ENCODE data around the gene LPAR5. TPM values are rescaled to one million over a fixed set of nuclear protein-coding genes. Genes with fewer than 3 reads are reported as not detected.
A peak's percentile ranks its signal among the peaks of the same experiment; 100 is the strongest.

Gene LPAR5
- total RNA-seq, 4 donors from 2014 or later, result 27.9 to 50.1 (median 30.2) TPM

DNA sequence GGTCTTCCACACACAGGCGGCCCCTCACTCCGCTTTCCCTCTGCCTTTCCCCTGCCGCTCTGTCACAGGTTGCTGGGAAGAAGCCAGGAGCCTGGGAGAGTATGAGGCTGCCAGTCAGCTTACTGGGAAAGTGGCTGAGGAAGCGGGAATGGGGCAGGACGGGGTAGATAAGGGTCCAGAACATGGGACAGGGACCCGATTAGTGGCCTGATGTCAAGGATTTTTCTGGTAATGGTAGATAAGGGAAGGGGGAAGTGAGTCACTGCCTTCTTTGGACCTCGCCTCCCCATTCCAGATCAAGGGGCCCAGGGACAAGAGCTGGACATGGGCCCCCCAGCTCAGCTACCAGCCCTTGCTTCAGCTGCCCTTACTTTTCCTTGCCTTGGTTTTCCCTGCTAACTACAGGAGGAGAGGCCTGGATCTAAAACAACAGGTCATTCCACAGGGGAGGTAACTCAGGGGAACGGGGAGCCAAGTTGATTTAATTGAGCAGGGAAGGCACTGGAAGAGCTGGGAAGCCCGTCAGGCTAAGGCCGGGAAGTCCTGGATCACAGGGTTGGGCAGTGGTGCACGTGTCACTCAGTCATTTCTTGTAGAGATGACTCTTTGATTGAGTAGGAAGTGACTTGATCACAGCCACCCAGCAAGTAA lies 3.5 kb upstream of the LPAR5 start:
- Histone ChIP-seq H3K4me3 (no peak overlapping the region), H3K9me3 (no peaks in the 10 kb centered on the region), H3K27ac (no peak overlapping the region), H3K27me3 (no peaks in the 10 kb centered on the region), H3K36me3 (no peaks in the 10 kb centered on the region), H3K4me1 (peaks cover 0 to 21% (median 16%) of the 10 kb centered on the region in 4 donors)
- TF ChIP-seq POLR2A (IDR thresholded peaks at IDR 0.05), result no peak
- no peak for TF ChIP-seq POLR2AphosphoS5 (IDR thresholded peaks at IDR 0.05)
- TF ChIP-seq, protein P1, sequence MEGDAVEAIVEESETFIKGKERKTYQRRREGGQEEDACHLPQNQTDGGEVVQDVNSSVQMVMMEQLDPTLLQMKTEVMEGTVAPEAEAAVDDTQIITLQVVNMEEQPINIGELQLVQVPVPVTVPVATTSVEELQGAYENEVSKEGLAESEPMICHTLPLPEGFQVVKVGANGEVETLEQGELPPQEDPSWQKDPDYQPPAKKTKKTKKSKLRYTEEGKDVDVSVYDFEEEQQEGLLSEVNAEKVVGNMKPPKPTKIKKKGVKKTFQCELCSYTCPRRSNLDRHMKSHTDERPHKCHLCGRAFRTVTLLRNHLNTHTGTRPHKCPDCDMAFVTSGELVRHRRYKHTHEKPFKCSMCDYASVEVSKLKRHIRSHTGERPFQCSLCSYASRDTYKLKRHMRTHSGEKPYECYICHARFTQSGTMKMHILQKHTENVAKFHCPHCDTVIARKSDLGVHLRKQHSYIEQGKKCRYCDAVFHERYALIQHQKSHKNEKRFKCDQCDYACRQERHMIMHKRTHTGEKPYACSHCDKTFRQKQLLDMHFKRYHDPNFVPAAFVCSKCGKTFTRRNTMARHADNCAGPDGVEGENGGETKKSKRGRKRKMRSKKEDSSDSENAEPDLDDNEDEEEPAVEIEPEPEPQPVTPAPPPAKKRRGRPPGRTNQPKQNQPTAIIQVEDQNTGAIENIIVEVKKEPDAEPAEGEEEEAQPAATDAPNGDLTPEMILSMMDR (IDR thresholded peaks at IDR 0.05), result no peak
- TF ChIP-seq EP300 (IDR thresholded peaks at IDR 0.05; ENCODE audit: low read depth), result no peak
- DNase-seq, result no peak
- WGBS, 2 donors (ENCODE audit: low coverage in 1 of 2), result 82 to 87% methylated on average over 3 to 11 of the region's 11 CpGs
- in situ Hi-C loops (cut with MboI; ENCODE audit: low pct_ligation_motif_present in 1 of 4, low pct_unique_long_range_greater_than_20kb in 1 of 4, low sequenced_read_pairs in 3 of 4) (no loop called here), intact Hi-C loops (cut with DNase I; ENCODE audit: low total_unique reads) (no loop called here)

DNA sequence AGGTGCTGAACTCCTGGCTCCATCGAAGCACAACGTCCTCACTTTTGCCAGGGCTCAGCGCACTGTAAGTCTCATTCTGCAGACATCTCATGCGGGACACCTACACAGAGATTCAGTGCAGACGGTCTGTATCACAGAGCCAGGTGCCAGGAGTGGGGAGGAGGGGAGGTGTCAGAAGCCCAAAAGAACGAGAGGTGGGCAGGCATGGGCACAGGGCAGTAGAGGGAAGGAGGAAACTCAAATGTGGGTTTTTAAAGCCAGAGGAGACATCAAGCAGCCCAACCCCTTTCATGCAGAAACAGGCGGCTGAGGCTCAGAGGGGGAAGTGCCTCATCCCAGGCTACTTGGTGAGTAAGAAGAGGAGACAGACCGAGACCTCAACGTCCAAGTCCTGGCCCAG lies 2.5 kb upstream of the LPAR5 start:
- WGBS, 2 donors (ENCODE audit: low coverage in 1 of 2), result 74% methylated on average over 9 of the region's 9 CpGs; no CpG with 5 or more reads in 1 of the 2 donors
- TF ChIP-seq EP300 (IDR thresholded peaks at IDR 0.05; ENCODE audit: low read depth), result no peak
- no peak for TF ChIP-seq POLR2AphosphoS5 (IDR thresholded peaks at IDR 0.05)
- TF ChIP-seq, protein P1 (IDR thresholded peaks at IDR 0.05), result no peak
- no peak for TF ChIP-seq POLR2A (IDR thresholded peaks at IDR 0.05)
- Histone ChIP-seq H3K4me3 (no peak overlapping the region), H3K27ac (peak overlapping the region in 1 of 4 donors; percentile 15), H3K27me3 (no peaks in the 10 kb centered on the region), H3K4me1 (peaks cover 0 to 26% (median 19%) of the 10 kb centered on the region in 4 donors), H3K36me3 (no peaks in the 10 kb centered on the region), H3K9me3 (no peaks in the 10 kb centered on the region)
- DNase-seq, result no peak
- intact Hi-C loops (cut with DNase I; ENCODE audit: low total_unique reads), result no loop called here
- in situ Hi-C loops (cut with MboI; ENCODE audit: low pct_ligation_motif_present in 1 of 4, low pct_unique_long_range_greater_than_20kb in 1 of 4, low sequenced_read_pairs in 3 of 4), result no loop called here

DNA sequence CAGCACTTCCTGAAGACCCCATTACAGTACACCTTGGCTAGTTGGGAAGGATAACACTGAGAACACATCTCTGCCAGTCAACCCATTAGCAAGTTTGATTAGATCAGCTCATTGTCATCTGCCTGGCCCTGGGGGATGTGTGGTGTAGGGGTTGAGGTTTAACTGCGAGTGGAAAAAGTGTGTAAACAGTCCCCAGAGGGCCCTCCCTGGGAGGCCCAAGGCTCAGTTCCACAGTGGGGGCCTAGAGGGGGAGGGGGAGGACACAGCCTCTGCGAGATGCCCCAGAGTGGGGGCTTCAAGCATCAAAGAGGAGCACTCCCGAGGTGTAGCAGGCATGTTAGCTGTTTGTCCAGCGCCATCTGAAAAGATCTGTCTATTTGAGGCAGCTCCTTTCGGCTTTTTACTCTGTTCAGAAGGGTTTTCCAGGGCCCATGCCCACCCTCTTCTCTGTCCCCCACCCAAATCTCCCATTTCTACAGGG lies 344 bp downstream of the LPAR5 start:
- WGBS, 2 donors (ENCODE audit: low coverage in 1 of 2), result 30% methylated on average over 5 of the region's 5 CpGs; no CpG with 5 or more reads in 1 of the 2 donors
- H3K27me3 ChIP-seq, result no peaks in the 10 kb centered on the region
- peak overlapping the region in 3 of 4 donors; percentile 26 to 46 (median 27) for H3K4me3 ChIP-seq
- no peaks in the 10 kb centered on the region for H3K36me3 ChIP-seq
- in situ Hi-C loops (cut with MboI; ENCODE audit: low pct_ligation_motif_present in 1 of 4, low pct_unique_long_range_greater_than_20kb in 1 of 4, low sequenced_read_pairs in 3 of 4) (no loop called here), intact Hi-C loops (cut with DNase I; ENCODE audit: low total_unique reads) (no loop called here)
- peaks cover 0 to 50% (median 41%) of the 10 kb centered on the region in 4 donors for H3K4me1 ChIP-seq
- H3K27ac ChIP-seq, result peak overlapping the region; percentile 75 to 84 (median 80)
- no peaks in the 10 kb centered on the region for H3K9me3 ChIP-seq
- no peak for DNase-seq
- no peak for TF ChIP-seq POLR2AphosphoS5 (IDR thresholded peaks at IDR 0.05)
- TF ChIP-seq EP300 (IDR thresholded peaks at IDR 0.05; ENCODE audit: low read depth), result no peak
- TF ChIP-seq, protein P1 (IDR thresholded peaks at IDR 0.05), result no peak

DNA sequence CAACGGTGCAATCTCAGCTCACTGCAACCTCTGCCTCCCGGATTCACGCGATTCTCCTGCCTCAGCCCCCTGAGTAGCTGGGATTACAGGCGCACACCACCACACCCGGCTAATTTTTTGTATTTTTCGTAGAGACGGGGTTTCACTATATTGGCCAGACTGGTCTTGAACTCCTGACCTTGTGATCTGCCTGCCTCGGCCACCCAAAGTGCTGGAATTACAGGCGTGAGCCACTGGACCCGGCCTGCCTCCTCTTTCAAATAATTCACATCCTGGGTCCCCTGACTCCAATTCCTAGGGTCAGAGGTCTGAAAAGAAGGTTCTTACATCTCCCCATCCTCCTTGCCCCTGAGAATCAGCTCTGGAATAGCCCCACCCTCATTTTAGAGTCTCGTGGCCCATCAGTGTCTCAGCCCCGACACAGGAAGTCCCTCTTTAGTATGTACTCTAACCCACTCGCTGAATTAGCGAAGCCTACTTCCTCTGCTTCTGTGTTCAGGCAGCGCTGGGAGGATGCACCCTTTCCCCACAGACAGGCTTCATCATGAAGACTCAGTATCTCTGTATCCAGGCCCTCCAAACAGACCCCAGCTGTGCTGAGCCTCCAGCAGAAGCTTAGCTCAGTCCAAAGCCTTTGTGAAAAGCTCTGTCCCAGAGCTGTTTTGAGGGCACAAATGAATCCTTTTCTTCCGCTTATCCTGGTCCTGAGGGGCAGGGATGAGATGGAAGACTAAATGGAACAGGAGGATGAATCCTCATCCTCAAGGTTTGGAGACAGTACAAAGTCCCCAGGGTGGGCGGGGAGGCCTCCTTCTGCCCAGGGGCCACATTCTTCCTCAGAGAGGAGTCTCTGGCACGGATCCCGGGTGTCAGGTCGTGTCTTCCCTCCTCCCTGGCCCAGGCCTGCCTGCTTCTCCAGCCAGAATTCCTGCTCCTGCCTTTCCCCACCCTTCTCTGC lies 3.5 kb downstream of the LPAR5 start:
- peak overlapping the region in 1 of 4 donors; percentile 30 for H3K4me3 ChIP-seq
- H3K9me3 ChIP-seq, result no peaks in the 10 kb centered on the region
- peak; percentile 53 for DNase-seq
- intact Hi-C loops (cut with DNase I; ENCODE audit: low total_unique reads), result no loop called here
- in situ Hi-C loops (cut with MboI; ENCODE audit: low pct_ligation_motif_present in 1 of 4, low pct_unique_long_range_greater_than_20kb in 1 of 4, low sequenced_read_pairs in 3 of 4), result no loop called here
- peaks cover 0 to 50% (median 41%) of the 10 kb centered on the region in 4 donors for H3K4me1 ChIP-seq
- no peaks in the 10 kb centered on the region for H3K27me3 ChIP-seq
- TF ChIP-seq, protein P1 (IDR thresholded peaks at IDR 0.05), result no peak
- peak; percentile 11 for TF ChIP-seq POLR2A (IDR thresholded peaks at IDR 0.05)
- peak in 1 of 3 donors; percentile 35 for TF ChIP-seq POLR2AphosphoS5 (IDR thresholded peaks at IDR 0.05)
- H3K36me3 ChIP-seq, result no peaks in the 10 kb centered on the region
- peak overlapping the region; percentile 78 to 93 (median 86) for H3K27ac ChIP-seq
- 49 to 72% methylated on average over 5 to 21 of the region's 21 CpGs for WGBS, 2 donors (ENCODE audit: low coverage in 1 of 2)

All from transverse colon (tissue), 4 donors.